ENCODE results near the gene PTX3.

GRCh38 chr3:157423337-157423736, 13.3 kb upstream of the PTX3 start:
- no peak for TF ChIP-seq CTCF (conservative IDR thresholded peaks at IDR 0.05)
- TF ChIP-seq ZFX (IDR thresholded peaks at IDR 0.05): no peak

Data from C4-2B (cell line).